Fibroblast of villous mesenchyme (primary cell): ENCODE results near the gene OCA2. TPM values are rescaled to one million over a fixed set of nuclear protein-coding genes. Genes with fewer than 3 reads are reported as not detected.

ENCODE experiments used
- DNase-seq: peaks from one replicate; pipeline ENCODE4 v3.0.0-alpha.2; 2010; ENCODE audit warnings: low read depth
- H3K4me3 ChIP-seq: 2 replicates; pipeline ENCODE4 v1.5.1; 2011; ENCODE audit warnings: low read depth, mild to moderate bottlenecking, low read length
- CTCF ChIP-seq: IDR thresholded peaks from 2 replicates; pipeline ENCODE4 v1.5.1; 2012; ENCODE audit warnings: low read depth, mild to moderate bottlenecking, low read length; ENCODE audit not compliant: insufficient read depth
- total RNA-seq: library from RNA; depleted of rRNA; stranded (reverse); fragments of >200 nt; gene quantifications from 2 replicates; pipeline ENCODE4 v1.2.3, GENCODE V29; 2012

OCA2 gene
- total RNA-seq, 1 donor: not detected

GRCh38 chr15:27871902-27872260 lies 227.2 kb downstream of the OCA2 start:
- no peak for TF ChIP-seq CTCF
- DNase-seq: no peak
- no peak overlapping the region for H3K4me3 ChIP-seq

GRCh38 chr15:27871078-27871901 lies 227.8 kb downstream of the OCA2 start:
- H3K4me3 ChIP-seq: no peak overlapping the region
- no peak for DNase-seq
- no peak for TF ChIP-seq CTCF

- TF ChIP-seq CTCF: no peak
- no peak overlapping the region for H3K4me3 ChIP-seq
- DNase-seq: no peak
These were observed 228.8 kb downstream of the OCA2 start for GRCh38 chr15:27870320-27870719.

- no peak for TF ChIP-seq CTCF
- H3K4me3 ChIP-seq: no peak overlapping the region
- DNase-seq: no peak
These were observed 229.3 kb downstream of the OCA2 start for GRCh38 chr15:27869697-27870281.

GRCh38 chr15:27868828-27869404 lies 230.2 kb downstream of the OCA2 start:
- no peak for TF ChIP-seq CTCF
- no peak overlapping the region for H3K4me3 ChIP-seq
- DNase-seq: no peak

GRCh38 chr15:27867861-27868260 lies 231.3 kb downstream of the OCA2 start:
- TF ChIP-seq CTCF: no peak

More at GRCh38 chr15:27867861-27868260, 231.3 kb downstream of the OCA2 start:
- H3K4me3 ChIP-seq: no peak overlapping the region
- no peak for DNase-seq
